ENCODE results near the gene XPR1. TPM values are rescaled to one million over a fixed set of nuclear protein-coding genes. Genes with fewer than 3 reads are reported as not detected.

The XPR1 gene
- total RNA-seq, 2 donors from 2014 or later, result 39.3 to 50.9 TPM

DNA sequence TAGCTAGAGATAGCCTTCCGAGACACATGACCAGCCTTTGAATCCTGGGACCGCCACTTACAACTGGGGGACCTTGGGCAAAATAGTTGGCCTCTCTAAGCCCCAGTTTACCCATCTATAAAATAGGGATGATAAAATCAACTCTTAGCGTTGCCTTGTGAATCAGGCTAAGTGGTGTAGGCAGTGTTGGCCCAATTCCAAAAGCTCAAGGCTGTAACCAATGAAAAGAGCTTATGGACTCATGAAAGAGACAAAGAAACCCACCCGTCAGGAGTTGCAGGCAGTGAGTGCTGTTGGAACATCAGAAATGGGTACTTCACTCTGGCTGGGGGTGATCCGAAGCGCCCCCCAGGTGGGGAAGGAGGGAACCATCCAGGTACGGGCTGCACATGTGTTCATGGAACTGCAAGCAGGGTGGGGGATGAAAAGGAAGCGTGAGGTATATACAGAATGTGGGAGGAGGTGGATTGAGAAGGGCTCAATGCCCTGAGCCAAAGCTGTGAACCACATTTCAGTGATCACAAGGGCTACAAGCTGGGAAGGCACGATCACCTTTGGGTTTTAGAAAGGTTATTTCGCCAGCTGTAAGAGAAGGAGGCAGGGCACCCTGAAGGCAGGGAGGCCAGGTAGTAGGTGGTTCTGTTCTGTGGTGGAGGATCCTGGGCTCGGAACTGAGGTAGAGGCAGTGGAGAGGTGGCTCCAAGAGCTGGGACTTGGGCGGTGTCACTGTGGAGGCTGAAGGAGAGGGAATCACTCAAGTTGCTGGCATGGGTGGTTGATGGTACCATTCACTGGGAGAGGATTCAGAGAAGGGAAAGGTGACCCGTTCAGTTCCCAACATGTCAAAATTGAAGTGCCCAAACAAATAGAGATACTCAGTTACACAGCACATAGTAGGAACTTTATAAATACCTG is 269.5 kb downstream of the XPR1 start:
- no peak overlapping the region for H3K27ac Mint-ChIP-seq
- Histone ChIP-seq H3K4me3 (ENCODE audit: low read length) (no peak overlapping the region), H3K27ac (ENCODE audit: low read depth, low read length) (no peak overlapping the region), H3K4me1 (ENCODE audit: control insufficient read depth, insufficient read depth, low read length) (peaks cover 18% of the 10 kb centered on the region), H3K27me3 (ENCODE audit: control insufficient read depth, insufficient read depth, low read length, poor library complexity, severe bottlenecking) (no peaks in the 10 kb centered on the region), H3K9me3 (ENCODE audit: control insufficient read depth, low read length) (no peaks in the 10 kb centered on the region), H3K9ac (ENCODE audit: extremely low read depth, low read length, poor library complexity, severe bottlenecking) (no peak overlapping the region), H3K36me3 (ENCODE audit: control insufficient read depth, insufficient read depth, low read length) (no peaks in the 10 kb centered on the region)
- no peak for TF ChIP-seq CTCF (conservative IDR thresholded peaks at IDR 0.05)
- H3K36me3 Mint-ChIP-seq (ENCODE audit: low read depth), result no peaks in the 10 kb centered on the region
- H3K9me3 Mint-ChIP-seq, result no peaks in the 10 kb centered on the region
- DNase-seq, result peak; percentile 28
- H3K27me3 Mint-ChIP-seq (ENCODE audit: insufficient read depth), result peaks cover 4% of the 10 kb centered on the region
- WGBS, 2 experiments (ENCODE audit: insufficient coverage in 1 of 2, insufficient read length in 1 of 2), result 84 to 87% methylated on average over 7 to 13 of the region's 13 CpGs
- peaks cover 24% of the 10 kb centered on the region for H3K4me1 Mint-ChIP-seq
- no peak overlapping the region for H3K4me3 Mint-ChIP-seq

- Histone ChIP-seq H3K36me3 (ENCODE audit: control insufficient read depth, insufficient read depth, low read length) (no peaks in the 10 kb centered on the region), H3K4me1 (ENCODE audit: control insufficient read depth, insufficient read depth, low read length) (peaks cover 18% of the 10 kb centered on the region), H3K27ac (ENCODE audit: low read depth, low read length) (no peak overlapping the region), H3K4me3 (ENCODE audit: low read length) (no peak overlapping the region), H3K27me3 (ENCODE audit: control insufficient read depth, insufficient read depth, low read length, poor library complexity, severe bottlenecking) (no peaks in the 10 kb centered on the region), H3K9ac (ENCODE audit: extremely low read depth, low read length, poor library complexity, severe bottlenecking) (no peak overlapping the region), H3K9me3 (ENCODE audit: control insufficient read depth, low read length) (no peaks in the 10 kb centered on the region)
- Mint-ChIP-seq H3K27me3 (ENCODE audit: insufficient read depth) (peaks cover 4% of the 10 kb centered on the region), H3K4me3 (no peak overlapping the region), H3K36me3 (ENCODE audit: low read depth) (no peaks in the 10 kb centered on the region), H3K4me1 (peaks cover 24% of the 10 kb centered on the region), H3K27ac (no peak overlapping the region), H3K9me3 (no peaks in the 10 kb centered on the region)
- WGBS, 2 experiments (ENCODE audit: insufficient coverage in 1 of 2, insufficient read length in 1 of 2), result 86 to 97% methylated on average over 1 to 3 of the region's 3 CpGs
- TF ChIP-seq CTCF (conservative IDR thresholded peaks at IDR 0.05), result no peak
- DNase-seq, result no peak
Observed at GRCh38 chr1:180902541-180902940, 270.7 kb downstream of the XPR1 start.

DNA sequence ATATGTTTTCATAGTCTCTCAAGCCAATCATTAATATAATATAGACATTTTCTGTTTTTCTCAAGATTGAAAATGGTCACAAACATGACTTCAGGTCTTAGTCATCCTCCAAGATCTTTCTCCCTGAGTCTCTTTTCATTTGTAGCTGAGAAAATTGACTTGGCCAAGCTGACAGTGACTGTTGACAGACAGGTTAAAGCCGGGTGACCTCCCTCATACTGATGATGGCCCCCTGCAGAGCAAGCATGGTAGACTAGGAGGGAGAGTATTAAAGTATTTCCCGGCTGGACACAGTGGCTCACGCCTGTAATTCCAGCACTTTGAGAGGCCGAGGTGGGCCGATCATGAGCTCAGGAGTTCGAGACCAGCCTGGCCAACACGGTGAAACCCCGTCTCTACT is 274.1 kb downstream of the XPR1 start:
- Histone ChIP-seq H3K4me1 (ENCODE audit: control insufficient read depth, insufficient read depth, low read length) (no peaks in the 10 kb centered on the region), H3K9ac (ENCODE audit: extremely low read depth, low read length, poor library complexity, severe bottlenecking) (no peak overlapping the region), H3K4me3 (ENCODE audit: low read length) (no peak overlapping the region), H3K27me3 (ENCODE audit: control insufficient read depth, insufficient read depth, low read length, poor library complexity, severe bottlenecking) (no peaks in the 10 kb centered on the region), H3K9me3 (ENCODE audit: control insufficient read depth, low read length) (no peaks in the 10 kb centered on the region), H3K36me3 (ENCODE audit: control insufficient read depth, insufficient read depth, low read length) (no peaks in the 10 kb centered on the region), H3K27ac (ENCODE audit: low read depth, low read length) (no peak overlapping the region)
- H3K4me1 Mint-ChIP-seq, result peaks cover 13% of the 10 kb centered on the region
- no peaks in the 10 kb centered on the region for H3K36me3 Mint-ChIP-seq (ENCODE audit: low read depth)
- WGBS, 2 experiments (ENCODE audit: insufficient coverage in 1 of 2, insufficient read length in 1 of 2), result 90 to 95% methylated on average over 7 to 8 of the region's 8 CpGs
- H3K9me3 Mint-ChIP-seq, result no peaks in the 10 kb centered on the region
- peak; percentile 40 for DNase-seq
- H3K27me3 Mint-ChIP-seq (ENCODE audit: insufficient read depth), result peaks cover 5% of the 10 kb centered on the region
- TF ChIP-seq CTCF (conservative IDR thresholded peaks at IDR 0.05), result no peak
- H3K4me3 Mint-ChIP-seq, result no peak overlapping the region
- no peak overlapping the region for H3K27ac Mint-ChIP-seq
